Measurements from ENCODE around the gene MAP4K1.

DNA sequence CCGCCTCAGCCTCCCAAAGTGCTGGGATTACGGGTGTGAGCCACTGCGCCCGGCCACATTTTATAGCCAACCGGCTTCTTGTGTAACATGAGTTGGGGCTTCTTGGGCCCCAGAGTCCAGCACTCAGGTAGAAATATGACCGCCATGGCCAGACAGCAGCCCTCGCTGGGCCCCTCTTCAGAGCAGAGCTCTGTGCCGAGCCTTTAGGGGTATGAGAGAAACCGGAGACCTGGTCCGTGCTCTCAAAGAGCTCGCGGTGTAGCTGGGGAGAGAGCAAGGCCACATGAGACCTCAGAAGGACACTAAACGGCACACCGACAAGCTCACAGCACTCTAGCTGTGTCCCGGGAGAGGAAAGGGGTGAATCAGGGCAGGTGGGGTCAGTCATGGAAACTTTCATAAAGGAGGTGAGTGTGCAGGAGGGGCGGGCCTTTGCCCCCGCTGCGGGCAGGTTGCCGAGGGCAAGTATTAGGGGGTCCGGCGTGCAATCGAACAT, 45.5 kb upstream of the MAP4K1 start:
- TF ChIP-seq, protein P1, sequence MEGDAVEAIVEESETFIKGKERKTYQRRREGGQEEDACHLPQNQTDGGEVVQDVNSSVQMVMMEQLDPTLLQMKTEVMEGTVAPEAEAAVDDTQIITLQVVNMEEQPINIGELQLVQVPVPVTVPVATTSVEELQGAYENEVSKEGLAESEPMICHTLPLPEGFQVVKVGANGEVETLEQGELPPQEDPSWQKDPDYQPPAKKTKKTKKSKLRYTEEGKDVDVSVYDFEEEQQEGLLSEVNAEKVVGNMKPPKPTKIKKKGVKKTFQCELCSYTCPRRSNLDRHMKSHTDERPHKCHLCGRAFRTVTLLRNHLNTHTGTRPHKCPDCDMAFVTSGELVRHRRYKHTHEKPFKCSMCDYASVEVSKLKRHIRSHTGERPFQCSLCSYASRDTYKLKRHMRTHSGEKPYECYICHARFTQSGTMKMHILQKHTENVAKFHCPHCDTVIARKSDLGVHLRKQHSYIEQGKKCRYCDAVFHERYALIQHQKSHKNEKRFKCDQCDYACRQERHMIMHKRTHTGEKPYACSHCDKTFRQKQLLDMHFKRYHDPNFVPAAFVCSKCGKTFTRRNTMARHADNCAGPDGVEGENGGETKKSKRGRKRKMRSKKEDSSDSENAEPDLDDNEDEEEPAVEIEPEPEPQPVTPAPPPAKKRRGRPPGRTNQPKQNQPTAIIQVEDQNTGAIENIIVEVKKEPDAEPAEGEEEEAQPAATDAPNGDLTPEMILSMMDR (conservative IDR thresholded peaks at IDR 0.05) = no peak
- TF ChIP-seq EZH2 (IDR thresholded peaks at IDR 0.05; ENCODE audit: low read depth) = no peak
